HG03025 (cell line): ENCODE data around the gene CIAO1.

Experiments
- ATAC-seq: cut with Tn5 transposase; IDR thresholded peaks from one replicate; pipeline ENCODE4 v1.9.1; 2021; ENCODE audit warnings: mild to moderate bottlenecking, moderate library complexity; ENCODE audit not compliant: unreplicated experiment, low FRiP score

Gene CIAO1

GRCh38 chr2:96320728-96321622 lies 55.0 kb downstream of the CIAO1 start:
- ATAC-seq = peak; percentile 12
